OCI-LY1 (cell line): Measurements from ENCODE around the gene PITPNM3.

Experiments
- H2AFZ ChIP-seq: fragments of 200-600 bp; sonication (generic), shearing (Covaris generic); 2 replicates; pipeline ENCODE4 v1.6.0; 2014; ENCODE audit warnings: antibody characterized with exemption, mild to moderate bottlenecking, low read length
- H3F3A ChIP-seq: fragments of 200-600 bp; sonication (generic), shearing (Covaris generic); 2 replicates; pipeline ENCODE4 v1.6.0; 2014; ENCODE audit warnings: mild to moderate bottlenecking, antibody characterized with exemption, low read length, moderate library complexity; ENCODE audit not compliant: insufficient read depth
- H3K27ac ChIP-seq: fragments of 200-600 bp; sonication (generic); 2 replicates; pipeline ENCODE4 v1.5.1; 2014; ENCODE audit warnings: low read length, mixed run types, mild to moderate bottlenecking, low read depth; ENCODE audit not compliant: poor library complexity, severe bottlenecking
- H3K27me3 ChIP-seq: fragments of 200-600 bp; sonication (generic); 2 replicates; pipeline ENCODE4 v1.6.0; 2014; ENCODE audit warnings: antibody characterized with exemption, mild to moderate bottlenecking, low read length, moderate library complexity; ENCODE audit not compliant: insufficient read depth
- H3K36me3 ChIP-seq: fragments of 200-600 bp; sonication (generic); 2 replicates; pipeline ENCODE4 v1.6.1; 2014; ENCODE audit warnings: mild to moderate bottlenecking, antibody characterized with exemption, low read length, moderate library complexity, mixed read lengths; ENCODE audit not compliant: insufficient read depth
- H3K4me1 ChIP-seq: fragments of 200-600 bp; sonication (generic); 2 replicates; pipeline ENCODE4 v1.5.1; 2014; ENCODE audit warnings: mild to moderate bottlenecking, low read length, moderate library complexity; ENCODE audit not compliant: insufficient read depth, severe bottlenecking
- H3K4me2 ChIP-seq: fragments of 200-600 bp; sonication (generic), shearing (Covaris generic); 2 replicates; pipeline ENCODE4 v1.6.1; 2014; ENCODE audit warnings: low read length
- H3K4me3 ChIP-seq: fragments of 200-600 bp; sonication (generic); 2 replicates; pipeline ENCODE4 v1.5.1; 2014; ENCODE audit warnings: low read length, low read depth, mild to moderate bottlenecking, mixed read lengths; ENCODE audit not compliant: poor library complexity, severe bottlenecking
- H3K79me2 ChIP-seq: fragments of 200-600 bp; shearing (Covaris generic); 2 replicates; pipeline ENCODE4 v1.6.1; 2016; ENCODE audit warnings: mixed run types, low read length, mixed read lengths; ENCODE audit not compliant: insufficient read depth
- H3K9ac ChIP-seq: fragments of 200-600 bp; sonication (generic), shearing (Covaris generic); 2 replicates; pipeline ENCODE4 v1.6.1; 2014; ENCODE audit warnings: mild to moderate bottlenecking, low read length, mixed read lengths
- H3K9me2 ChIP-seq: fragments of 200-600 bp; sonication (generic), shearing (Covaris generic); 2 replicates; pipeline ENCODE4 v1.6.1; 2014; ENCODE audit warnings: low read depth, mild to moderate bottlenecking, low read length, mixed read lengths
- H3K9me3 ChIP-seq: fragments of 200-600 bp; shearing (Covaris generic); 2 replicates; pipeline ENCODE4 v1.6.1; 2014; ENCODE audit warnings: low read length, mixed read lengths
- H4K20me1 ChIP-seq: fragments of 200-600 bp; sonication (generic), shearing (Covaris generic); 2 replicates; pipeline ENCODE4 v1.6.0; 2016; ENCODE audit warnings: mild to moderate bottlenecking, low read length; ENCODE audit not compliant: insufficient read depth
- EZH2 ChIP-seq: fragments of 200-600 bp; sonication (generic), shearing (Covaris generic); IDR thresholded peaks from 2 replicates; pipeline ENCODE4 v1.8.0; 2017; ENCODE audit warnings: borderline replicate concordance, mixed run types, mild to moderate bottlenecking, antibody characterized with exemption, low read length, moderate library complexity, mixed read lengths
- TF ChIP-seq, protein P1 (sequence below): fragments of 200-600 bp; sonication (generic), shearing (Covaris generic); IDR thresholded peaks from 2 replicates; pipeline ENCODE4 v1.5.1; 2017; ENCODE audit warnings: mild to moderate bottlenecking, antibody characterized with exemption, low read length, moderate library complexity, mixed read lengths

Gene PITPNM3

DNA sequence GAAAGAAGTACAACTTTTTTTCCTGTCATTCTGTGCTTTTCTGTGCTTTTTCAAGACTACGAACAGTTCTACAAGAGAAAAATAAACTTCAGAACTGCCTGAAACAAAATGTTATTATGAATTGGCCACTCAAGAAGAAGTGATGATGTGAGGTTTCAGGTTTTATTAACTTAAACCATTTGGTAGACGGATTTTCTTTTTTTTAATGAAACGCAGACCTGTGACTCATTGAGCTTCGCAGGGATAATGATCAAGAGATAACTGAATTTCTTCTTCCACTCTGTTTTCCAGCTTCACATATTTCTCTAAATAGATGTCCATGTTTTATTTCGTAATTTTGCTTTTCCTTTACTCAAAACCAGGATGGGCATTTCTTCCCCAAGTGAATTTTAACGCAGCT lies 154.1 kb downstream of the PITPNM3 start:
- no peak overlapping the region for H2AFZ ChIP-seq
- H3K4me2 ChIP-seq, result no peak overlapping the region
- H3K27me3 ChIP-seq, result no peaks in the 10 kb centered on the region
- H3K9me3 ChIP-seq, result no peaks in the 10 kb centered on the region
- no peak overlapping the region for H3K9ac ChIP-seq
- no peak overlapping the region for H3K4me3 ChIP-seq
- no peaks in the 10 kb centered on the region for H3K9me2 ChIP-seq
- no peak overlapping the region for H3K27ac ChIP-seq
- TF ChIP-seq, protein P1, sequence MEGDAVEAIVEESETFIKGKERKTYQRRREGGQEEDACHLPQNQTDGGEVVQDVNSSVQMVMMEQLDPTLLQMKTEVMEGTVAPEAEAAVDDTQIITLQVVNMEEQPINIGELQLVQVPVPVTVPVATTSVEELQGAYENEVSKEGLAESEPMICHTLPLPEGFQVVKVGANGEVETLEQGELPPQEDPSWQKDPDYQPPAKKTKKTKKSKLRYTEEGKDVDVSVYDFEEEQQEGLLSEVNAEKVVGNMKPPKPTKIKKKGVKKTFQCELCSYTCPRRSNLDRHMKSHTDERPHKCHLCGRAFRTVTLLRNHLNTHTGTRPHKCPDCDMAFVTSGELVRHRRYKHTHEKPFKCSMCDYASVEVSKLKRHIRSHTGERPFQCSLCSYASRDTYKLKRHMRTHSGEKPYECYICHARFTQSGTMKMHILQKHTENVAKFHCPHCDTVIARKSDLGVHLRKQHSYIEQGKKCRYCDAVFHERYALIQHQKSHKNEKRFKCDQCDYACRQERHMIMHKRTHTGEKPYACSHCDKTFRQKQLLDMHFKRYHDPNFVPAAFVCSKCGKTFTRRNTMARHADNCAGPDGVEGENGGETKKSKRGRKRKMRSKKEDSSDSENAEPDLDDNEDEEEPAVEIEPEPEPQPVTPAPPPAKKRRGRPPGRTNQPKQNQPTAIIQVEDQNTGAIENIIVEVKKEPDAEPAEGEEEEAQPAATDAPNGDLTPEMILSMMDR, result no peak
- no peak for TF ChIP-seq EZH2
- H4K20me1 ChIP-seq, result no peaks in the 10 kb centered on the region
- no peaks in the 10 kb centered on the region for H3K36me3 ChIP-seq
- H3K79me2 ChIP-seq, result no peaks in the 10 kb centered on the region
- H3K4me1 ChIP-seq, result no peaks in the 10 kb centered on the region
- no peaks in the 10 kb centered on the region for H3F3A ChIP-seq
